Measurements from ENCODE around the gene PECR.

DNA sequence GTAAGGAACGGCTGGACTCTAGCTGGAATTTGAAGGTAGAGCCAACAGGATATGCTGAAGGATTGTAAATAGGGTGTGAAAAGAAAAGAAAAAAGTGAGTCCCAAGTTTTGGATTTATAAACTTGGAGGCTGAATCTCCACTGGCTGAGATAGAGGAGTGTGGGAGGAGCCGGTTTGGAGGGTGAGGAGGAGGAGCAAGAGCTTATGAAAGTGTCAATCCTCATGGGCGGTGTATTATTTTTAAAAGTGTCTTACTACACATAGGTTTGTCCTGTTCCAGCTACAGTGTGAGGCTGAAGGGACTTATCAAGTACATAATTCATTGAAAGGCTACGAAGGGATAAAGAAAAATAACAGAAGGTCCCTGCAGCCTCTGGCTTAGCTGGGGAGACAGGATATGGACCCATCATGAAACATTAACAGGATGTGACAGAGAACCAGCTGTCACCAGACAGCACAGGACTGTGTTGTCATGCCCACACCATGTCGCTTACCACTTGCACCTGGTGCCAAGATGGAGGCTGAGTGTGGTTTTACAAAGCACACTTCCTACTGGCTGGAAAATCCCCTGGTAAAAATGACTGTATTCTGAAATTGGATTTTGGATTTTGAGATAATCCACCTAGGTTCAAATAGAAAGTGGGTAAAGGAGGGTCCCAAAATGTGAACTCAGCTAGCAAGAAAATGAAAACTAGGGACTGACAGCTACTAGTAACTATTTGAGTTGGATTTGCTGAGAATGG lies 65.7 kb downstream of the PECR start:
- TF ChIP-seq, protein P1, sequence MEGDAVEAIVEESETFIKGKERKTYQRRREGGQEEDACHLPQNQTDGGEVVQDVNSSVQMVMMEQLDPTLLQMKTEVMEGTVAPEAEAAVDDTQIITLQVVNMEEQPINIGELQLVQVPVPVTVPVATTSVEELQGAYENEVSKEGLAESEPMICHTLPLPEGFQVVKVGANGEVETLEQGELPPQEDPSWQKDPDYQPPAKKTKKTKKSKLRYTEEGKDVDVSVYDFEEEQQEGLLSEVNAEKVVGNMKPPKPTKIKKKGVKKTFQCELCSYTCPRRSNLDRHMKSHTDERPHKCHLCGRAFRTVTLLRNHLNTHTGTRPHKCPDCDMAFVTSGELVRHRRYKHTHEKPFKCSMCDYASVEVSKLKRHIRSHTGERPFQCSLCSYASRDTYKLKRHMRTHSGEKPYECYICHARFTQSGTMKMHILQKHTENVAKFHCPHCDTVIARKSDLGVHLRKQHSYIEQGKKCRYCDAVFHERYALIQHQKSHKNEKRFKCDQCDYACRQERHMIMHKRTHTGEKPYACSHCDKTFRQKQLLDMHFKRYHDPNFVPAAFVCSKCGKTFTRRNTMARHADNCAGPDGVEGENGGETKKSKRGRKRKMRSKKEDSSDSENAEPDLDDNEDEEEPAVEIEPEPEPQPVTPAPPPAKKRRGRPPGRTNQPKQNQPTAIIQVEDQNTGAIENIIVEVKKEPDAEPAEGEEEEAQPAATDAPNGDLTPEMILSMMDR (IDR thresholded peaks at IDR 0.05): no peak
- TF ChIP-seq EZH2 (IDR thresholded peaks at IDR 0.05): no peak

Measured in neural progenitor cell (in vitro differentiated cells).